Mucosa of stomach (tissue), 1 donor: ENCODE results near the gene HCN2.

ENCODE experiments used
- H3K27me3 ChIP-seq: one replicate; pipeline ENCODE4 v1.7.0; 2013; ENCODE audit warnings: mild to moderate bottlenecking, low read length; ENCODE audit not compliant: control insufficient read depth, insufficient read depth
- H3K36me3 ChIP-seq: one replicate; pipeline ENCODE4 v1.7.0; 2013; ENCODE audit warnings: low read length; ENCODE audit not compliant: control insufficient read depth, insufficient read depth
- H3K4me1 ChIP-seq: one replicate; pipeline ENCODE4 v1.7.0; 2013; ENCODE audit warnings: mild to moderate bottlenecking, low read length; ENCODE audit not compliant: control insufficient read depth, insufficient read depth
- H3K4me3 ChIP-seq: one replicate; pipeline ENCODE4 v1.7.0; 2013; ENCODE audit warnings: low read length
- H3K9ac ChIP-seq: one replicate; pipeline ENCODE4 v1.7.0; 2013; ENCODE audit warnings: mild to moderate bottlenecking, low read length, moderate library complexity
- H3K9me3 ChIP-seq: one replicate; pipeline ENCODE4 v1.7.0; 2013; ENCODE audit warnings: mild to moderate bottlenecking, low read length, moderate library complexity; ENCODE audit not compliant: control insufficient read depth
- donor health status: Pancreatic carcinoma.

Gene HCN2

GRCh38 chr19:646779-647565, 57.3 kb downstream of the HCN2 start:
- Histone ChIP-seq H3K4me3 (no peak overlapping the region), H3K4me1 (no peaks in the 10 kb centered on the region), H3K27me3 (no peaks in the 10 kb centered on the region), H3K36me3 (no peaks in the 10 kb centered on the region), H3K9me3 (no peaks in the 10 kb centered on the region), H3K9ac (no peak overlapping the region)

DNA sequence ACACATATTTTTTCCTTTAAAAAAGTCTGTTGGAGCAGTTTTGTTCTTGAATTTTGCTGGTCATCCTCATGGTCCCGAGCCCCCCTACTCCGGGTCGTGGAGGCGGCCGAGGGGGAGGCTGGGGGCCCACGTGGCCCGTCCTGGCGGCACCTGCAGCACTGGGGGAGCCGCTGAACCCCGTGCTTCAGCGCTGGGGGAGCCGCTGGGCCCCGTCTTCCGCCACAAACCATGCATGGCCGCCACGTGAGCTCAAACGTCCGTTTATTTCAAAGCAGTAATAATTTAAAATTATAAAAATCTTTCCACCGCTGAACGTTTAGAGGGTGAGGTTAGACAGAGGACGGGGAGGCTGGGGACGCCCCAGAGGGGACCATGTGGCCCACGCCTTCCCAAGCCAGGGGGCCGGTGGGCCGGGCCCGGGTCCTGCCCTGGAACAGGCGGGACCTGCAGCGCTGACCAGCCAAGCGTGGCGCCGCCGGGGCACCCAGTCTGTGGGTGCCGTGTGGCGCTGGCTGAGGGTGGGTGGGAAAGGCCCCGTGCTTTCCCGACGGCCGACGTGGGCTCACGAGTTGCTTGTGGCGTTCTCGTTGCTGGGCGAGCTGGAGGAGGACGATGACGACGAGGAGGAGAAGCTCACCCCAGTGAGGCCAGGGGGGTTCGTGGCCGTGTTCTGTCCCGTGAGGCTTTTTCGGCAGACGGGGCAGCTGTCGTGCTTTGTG, 58.0 kb downstream of the HCN2 start:
- Histone ChIP-seq H3K36me3 (no peaks in the 10 kb centered on the region), H3K4me3 (no peak overlapping the region), H3K4me1 (no peaks in the 10 kb centered on the region), H3K27me3 (no peaks in the 10 kb centered on the region), H3K9ac (no peak overlapping the region), H3K9me3 (no peaks in the 10 kb centered on the region)

- H3K27me3 ChIP-seq: no peaks in the 10 kb centered on the region
- no peak overlapping the region for H3K4me3 ChIP-seq
- H3K9ac ChIP-seq: no peak overlapping the region
- no peaks in the 10 kb centered on the region for H3K4me1 ChIP-seq
- H3K36me3 ChIP-seq: no peaks in the 10 kb centered on the region
- H3K9me3 ChIP-seq: no peaks in the 10 kb centered on the region
These were observed 58.6 kb downstream of the HCN2 start for GRCh38 chr19:648305-648704.

DNA sequence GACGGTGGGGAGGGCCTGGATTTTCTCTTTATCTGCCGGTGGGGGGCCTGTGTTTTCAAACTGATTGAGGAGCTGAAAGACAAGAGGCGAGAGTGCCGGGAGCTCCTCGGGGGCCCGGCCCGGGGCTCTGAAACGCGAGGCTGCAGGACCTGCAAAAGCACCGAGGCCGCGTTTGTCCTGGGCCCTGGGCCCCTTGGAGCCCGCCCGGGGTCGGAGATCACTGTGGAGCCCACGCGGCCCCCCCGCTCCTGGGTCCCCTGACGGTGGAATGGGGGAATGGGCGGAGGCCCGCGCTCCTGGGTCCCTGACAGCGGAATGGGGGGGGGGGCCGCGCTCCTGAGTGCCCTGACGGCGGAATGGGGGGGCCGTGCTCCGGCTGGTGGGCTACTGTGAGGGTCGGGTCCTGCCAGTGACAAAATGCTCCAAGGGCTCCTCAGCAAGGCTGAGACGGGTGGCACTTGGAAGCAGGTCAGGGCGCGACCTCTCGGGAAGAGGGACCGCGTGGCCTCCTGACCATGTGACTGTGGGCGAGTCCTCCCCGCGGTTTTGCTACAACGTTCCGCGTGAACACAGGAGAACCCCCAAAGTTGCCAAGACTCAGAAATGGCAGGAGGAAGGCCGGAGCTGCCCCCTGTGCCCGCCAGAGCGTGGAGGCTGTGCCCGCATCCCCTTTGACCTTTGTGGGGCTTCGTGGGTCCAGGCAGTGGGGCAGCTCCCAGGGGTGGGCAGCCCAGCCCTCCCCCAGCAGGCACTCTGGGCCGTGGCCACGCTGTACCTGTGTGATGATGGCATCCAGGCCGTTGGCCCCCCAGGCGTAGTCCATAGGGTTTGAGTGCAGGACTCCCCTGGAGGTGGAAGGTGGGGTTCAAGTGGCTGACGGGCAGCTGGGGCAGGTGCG, 59.5 kb downstream of the HCN2 start:
- no peaks in the 10 kb centered on the region for H3K4me1 ChIP-seq
- H3K27me3 ChIP-seq: no peaks in the 10 kb centered on the region
- no peaks in the 10 kb centered on the region for H3K9me3 ChIP-seq
- H3K9ac ChIP-seq: no peak overlapping the region
- H3K36me3 ChIP-seq: no peaks in the 10 kb centered on the region
- H3K4me3 ChIP-seq: no peak overlapping the region

DNA sequence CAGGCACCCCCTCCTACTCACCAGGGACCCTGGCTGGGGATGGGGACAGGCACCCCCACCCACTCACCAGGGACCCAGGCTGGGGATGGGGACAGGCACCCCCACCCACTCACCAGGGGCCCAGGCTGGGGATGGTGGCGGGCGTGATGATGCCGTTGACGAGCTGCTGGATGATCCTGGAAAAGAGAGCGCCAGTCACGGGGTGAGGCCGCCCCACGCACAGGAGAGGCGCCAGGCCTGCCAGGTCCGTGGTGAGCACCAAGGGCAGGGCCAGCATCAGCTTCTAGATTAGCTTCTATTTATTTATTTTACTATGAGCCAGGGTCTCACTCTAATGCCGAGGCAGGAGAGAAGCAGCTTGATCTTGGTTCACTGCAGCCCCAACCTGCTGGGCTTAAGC, 60.4 kb downstream of the HCN2 start:
- Histone ChIP-seq H3K4me3 (no peak overlapping the region), H3K9ac (no peak overlapping the region), H3K4me1 (no peaks in the 10 kb centered on the region), H3K9me3 (no peaks in the 10 kb centered on the region), H3K36me3 (no peaks in the 10 kb centered on the region), H3K27me3 (no peaks in the 10 kb centered on the region)

DNA sequence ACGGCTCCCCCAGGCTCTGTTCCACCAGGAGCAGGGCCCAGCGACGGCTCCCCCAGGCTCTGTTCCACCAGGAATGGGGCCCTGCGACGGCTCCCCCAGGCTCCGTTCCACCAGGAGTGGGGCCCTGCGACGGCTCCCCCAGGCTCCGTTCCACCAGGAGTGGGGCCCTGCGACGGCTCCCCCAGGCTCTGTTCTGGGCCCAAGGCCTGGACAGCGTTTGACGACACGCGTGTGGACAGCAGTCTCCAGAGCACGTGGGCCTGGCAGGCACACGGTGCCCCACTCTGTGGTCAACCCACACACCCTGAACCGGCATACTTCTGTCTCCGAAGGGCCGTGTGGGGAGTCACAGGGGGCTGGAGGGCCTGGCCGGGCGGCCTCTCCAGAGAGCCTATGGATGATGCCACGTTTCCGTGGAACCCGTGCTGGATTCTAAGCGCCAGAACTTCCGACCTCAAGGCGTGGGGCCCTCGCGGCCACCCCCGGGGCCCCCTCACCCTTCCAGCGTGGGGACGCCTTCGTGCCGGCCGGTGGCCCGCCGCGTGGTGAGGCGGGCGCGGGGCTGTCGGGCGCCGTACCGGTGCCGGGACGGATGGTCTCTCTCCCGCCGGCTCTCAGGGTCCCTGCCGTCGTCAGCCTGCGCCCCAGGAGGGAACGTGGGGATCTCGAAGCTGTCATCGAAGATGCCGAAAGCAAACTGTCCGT, 61.6 kb downstream of the HCN2 start:
- H3K9me3 ChIP-seq: no peaks in the 10 kb centered on the region
- H3K4me1 ChIP-seq: no peaks in the 10 kb centered on the region
- no peak overlapping the region for H3K4me3 ChIP-seq
- no peaks in the 10 kb centered on the region for H3K27me3 ChIP-seq
- H3K36me3 ChIP-seq: no peaks in the 10 kb centered on the region
- H3K9ac ChIP-seq: no peak overlapping the region

DNA sequence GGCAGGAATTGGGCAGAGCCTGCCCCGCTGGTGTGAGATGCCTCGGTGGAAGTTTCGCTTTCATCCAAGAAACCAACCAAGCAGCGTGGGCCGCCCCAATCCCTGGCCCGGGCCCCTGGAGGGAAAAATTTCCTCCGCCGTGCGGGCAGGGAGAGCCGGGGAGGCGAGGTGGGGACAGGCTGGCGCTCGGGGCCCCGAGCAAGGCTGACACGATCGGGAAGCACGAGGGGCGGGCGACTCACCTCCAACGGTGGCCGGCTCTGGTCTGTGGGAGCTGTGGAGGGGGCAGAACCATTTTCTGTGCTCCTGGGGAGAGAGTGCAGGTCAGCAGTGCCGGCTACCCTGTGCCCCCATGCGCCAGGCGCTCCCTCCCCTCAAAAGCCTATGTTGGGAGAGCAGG, 62.3 kb downstream of the HCN2 start:
- no peaks in the 10 kb centered on the region for H3K9me3 ChIP-seq
- no peaks in the 10 kb centered on the region for H3K27me3 ChIP-seq
- no peak overlapping the region for H3K4me3 ChIP-seq
- no peak overlapping the region for H3K9ac ChIP-seq
- peaks cover 1% of the 10 kb centered on the region for H3K4me1 ChIP-seq
- H3K36me3 ChIP-seq: no peaks in the 10 kb centered on the region

GRCh38 chr19:652467-653389, 63.0 kb downstream of the HCN2 start:
- H3K36me3 ChIP-seq: no peaks in the 10 kb centered on the region
- no peak overlapping the region for H3K9ac ChIP-seq
- no peaks in the 10 kb centered on the region for H3K27me3 ChIP-seq
- H3K9me3 ChIP-seq: no peaks in the 10 kb centered on the region
- peaks cover 7% of the 10 kb centered on the region for H3K4me1 ChIP-seq
- H3K4me3 ChIP-seq: no peak overlapping the region

DNA sequence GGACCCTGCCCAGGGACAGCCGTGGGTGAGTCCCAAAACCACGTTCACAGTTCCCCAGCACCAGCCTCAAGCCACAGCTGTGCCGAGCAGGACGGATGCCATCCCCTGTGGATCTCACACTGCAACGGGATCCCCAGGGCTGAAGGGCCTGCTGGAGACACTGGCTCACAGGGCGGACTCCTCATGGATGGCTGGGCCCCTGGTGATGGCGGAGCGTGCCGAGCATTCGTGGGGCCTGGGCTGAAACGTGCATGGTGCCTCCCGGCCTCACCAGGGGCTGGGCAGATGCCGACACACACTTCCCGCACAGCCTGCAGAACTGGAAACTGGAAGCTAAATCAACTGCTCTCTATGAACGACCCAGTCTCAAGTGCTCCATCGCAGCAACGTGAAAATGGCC, 63.7 kb downstream of the HCN2 start:
- H3K36me3 ChIP-seq: no peaks in the 10 kb centered on the region
- H3K27me3 ChIP-seq: no peaks in the 10 kb centered on the region
- H3K9me3 ChIP-seq: no peaks in the 10 kb centered on the region
- no peak overlapping the region for H3K9ac ChIP-seq
- no peak overlapping the region for H3K4me3 ChIP-seq
- peaks cover 13% of the 10 kb centered on the region for H3K4me1 ChIP-seq

- no peak overlapping the region for H3K4me3 ChIP-seq
- peaks cover 35% of the 10 kb centered on the region for H3K4me1 ChIP-seq
- no peak overlapping the region for H3K9ac ChIP-seq
- no peaks in the 10 kb centered on the region for H3K9me3 ChIP-seq
- H3K36me3 ChIP-seq: no peaks in the 10 kb centered on the region
- no peaks in the 10 kb centered on the region for H3K27me3 ChIP-seq
These were observed 66.0 kb downstream of the HCN2 start for GRCh38 chr19:655691-656090.
